H1 (cell line): ENCODE measurements around the gene GGA2. TPM values are rescaled to one million over a fixed set of nuclear protein-coding genes. Genes with fewer than 3 reads are reported as not detected.

Experiments
- CTCF ChIA-PET: fragments of 300-600 bp; sonication (Branson Sonifier 250); formaldehyde crosslinking; loops from one replicate; lab custom pipeline; 2021; ENCODE audit not compliant: partially characterized antibody; lab: Charles Lee
- POLR2A ChIA-PET: fragments of 300-600 bp; sonication (Branson Sonifier 250); formaldehyde crosslinking; loops from one replicate; lab custom pipeline; 2021; ENCODE audit warnings: inconsistent platforms; ENCODE audit not compliant: partially characterized antibody; lab: Charles Lee
- DNase-seq, 2 experiments: peaks; one replicate each; pipeline versions ENCODE4 v3.0.0 to v3.0.0-alpha.2; 2010 to 2022; ENCODE audit warnings: low spot score in 2 of 2, low read depth in 1 of 2, mixed read lengths in 1 of 2
- FAIRE-seq: peaks from 2 replicates; lab custom pipeline; 2011; peaks lifted over from hg19 to GRCh38; lab: Jason Lieb, UNC
- H2AFZ ChIP-seq: 2 replicates; pipeline ENCODE4 v1.8.1; 2012; ENCODE audit warnings: low read length, inconsistent platforms
- H2AK5ac ChIP-seq: 2 replicates; pipeline ENCODE4 v1.6.1; 2013; ENCODE audit warnings: low read depth, low read length
- H2BK120ac ChIP-seq: replicated peaks from 2 replicates; pipeline ENCODE3; 2013; ENCODE audit warnings: low read depth, low read length, inconsistent platforms
- H2BK12ac ChIP-seq: 2 replicates; pipeline ENCODE4 v1.6.1; 2013; ENCODE audit warnings: low read depth, low read length
- H2BK15ac ChIP-seq: 2 replicates; pipeline ENCODE4 v1.6.1; 2013; ENCODE audit warnings: low read length
- H2BK20ac ChIP-seq: 2 replicates; pipeline ENCODE4 v1.6.1; 2013; ENCODE audit warnings: low read length
- H2BK5ac ChIP-seq: 2 replicates; pipeline ENCODE4 v1.6.1; 2013; ENCODE audit warnings: low read depth, low read length
- H3K14ac ChIP-seq: 2 replicates; pipeline ENCODE4 v1.6.1; 2013; ENCODE audit warnings: inconsistent platforms; ENCODE audit not compliant: insufficient read length
- H3K18ac ChIP-seq: 2 replicates; pipeline ENCODE4 v1.6.1; 2013; ENCODE audit warnings: low read length; ENCODE audit errors: extremely low read depth
- H3K23ac ChIP-seq: 2 replicates; pipeline ENCODE4 v1.6.1; 2013; ENCODE audit warnings: inconsistent platforms; ENCODE audit not compliant: insufficient read length
- H3K23me2 ChIP-seq: 2 replicates; pipeline ENCODE4 v1.6.1; 2013; ENCODE audit warnings: low read depth, low read length
- H3K27ac ChIP-seq: 2 replicates; pipeline ENCODE4 v1.6.1; 2011; ENCODE audit warnings: low read depth, low read length, inconsistent platforms
- H3K27me3 ChIP-seq, 4 experiments: replicated peaks in 1 of 4; 1 replicate in 1 of 4; 2 replicates in 3 of 4; pipeline versions ENCODE4 v1.6.1 to v1.8.1; 2011 to 2013; ENCODE audit warnings: low read length in 3 of 4, mild to moderate bottlenecking in 3 of 4, inconsistent platforms in 2 of 4, mixed read lengths in 2 of 4, moderate library complexity in 1 of 4; ENCODE audit not compliant: control insufficient read depth in 3 of 4, insufficient read depth in 3 of 4; ENCODE audit errors: extremely low read depth in 1 of 4
- H3K36me3 ChIP-seq, 4 experiments: 2 replicates each; pipeline versions ENCODE4 v1.6.1 to v1.8.1; 2011 to 2013; ENCODE audit warnings: mild to moderate bottlenecking in 4 of 4, low read length in 3 of 4, moderate library complexity in 2 of 4, control low read depth in 1 of 4, inconsistent platforms in 1 of 4; ENCODE audit not compliant: insufficient read depth in 4 of 4, control insufficient read depth in 2 of 4
- H3K4ac ChIP-seq: replicated peaks from 2 replicates; pipeline ENCODE3; 2013; ENCODE audit warnings: low read length, low read depth, mixed read lengths, inconsistent platforms; ENCODE audit not compliant: insufficient read length
- H3K4me1 ChIP-seq, 4 experiments: replicated peaks in 1 of 4; 1 replicate in 1 of 4; 2 replicates in 3 of 4; pipeline versions ENCODE4 v1.6.1 to v1.8.1; 2011 to 2013; ENCODE audit warnings: low read length in 3 of 4, inconsistent platforms in 2 of 4, mixed read lengths in 1 of 4; ENCODE audit not compliant: insufficient read depth in 4 of 4, control insufficient read depth in 3 of 4
- H3K4me2 ChIP-seq, 2 experiments: 2 replicates each; pipeline versions ENCODE4 v1.6.1 to v1.8.1; 2011 to 2013; ENCODE audit warnings: low read depth in 2 of 2, low read length in 2 of 2, control low read depth in 1 of 2, inconsistent platforms in 1 of 2, mild to moderate bottlenecking in 1 of 2; ENCODE audit not compliant: insufficient read depth in 1 of 2
- H3K4me3 ChIP-seq, 4 experiments: fragments of 200-600, 300-600 bp in 1 of 4; sonication (generic), shearing (Covaris generic), sonication (Bioruptor Twin) in 1 of 4; 2 replicates each; pipeline versions ENCODE4 v1.5.1 to v1.8.1; 2011 to 2016; ENCODE audit warnings: low read length in 4 of 4, low read depth in 3 of 4, control low read depth in 2 of 4, inconsistent platforms in 2 of 4, mild to moderate bottlenecking in 2 of 4, mixed read lengths in 1 of 4, moderate library complexity in 1 of 4; ENCODE audit not compliant: insufficient read depth in 2 of 4; ENCODE audit errors: extremely low read depth in 1 of 4
- H3K56ac ChIP-seq: replicated peaks from 2 replicates; pipeline ENCODE3; 2013; ENCODE audit warnings: low read depth, mild to moderate bottlenecking, mixed read lengths, low read length, inconsistent platforms; ENCODE audit not compliant: insufficient read length
- H3K79me1 ChIP-seq: 2 replicates; pipeline ENCODE4 v1.6.1; 2013; ENCODE audit warnings: low read depth, low read length, control low read depth
- H3K79me2 ChIP-seq, 2 experiments: 2 replicates each; pipeline versions ENCODE4 v1.6.1 to v1.8.1; 2012 to 2013; ENCODE audit warnings: low read length in 2 of 2, mild to moderate bottlenecking in 2 of 2, inconsistent platforms in 1 of 2; ENCODE audit not compliant: insufficient read depth in 2 of 2, control insufficient read depth in 1 of 2
- H3K9ac ChIP-seq, 4 experiments: replicated peaks in 1 of 4; 1 replicate in 1 of 4; 2 replicates in 3 of 4; pipeline versions ENCODE4 v1.6.1 to v1.8.1; 2011 to 2013; ENCODE audit warnings: low read depth in 3 of 4, low read length in 3 of 4, control low read depth in 2 of 4, mild to moderate bottlenecking in 2 of 4, moderate library complexity in 2 of 4, inconsistent platforms in 1 of 4; ENCODE audit errors: extremely low read depth in 1 of 4
- H3K9me3 ChIP-seq, 2 experiments: 2 replicates each; pipeline versions ENCODE4 v1.6.1 to v1.8.1; 2012 to 2013; ENCODE audit warnings: mild to moderate bottlenecking in 2 of 2, moderate library complexity in 2 of 2, control low read depth in 1 of 2, inconsistent platforms in 1 of 2, low read depth in 1 of 2, low read length in 1 of 2, mixed read lengths in 1 of 2; ENCODE audit not compliant: insufficient read depth in 2 of 2
- H4K20me1 ChIP-seq, 2 experiments: replicated peaks in 1 of 2; 2 replicates each; pipeline versions ENCODE3 to v1.8.1; 2011 to 2013; ENCODE audit warnings: inconsistent platforms in 2 of 2, low read length in 2 of 2, mild to moderate bottlenecking in 1 of 2; ENCODE audit not compliant: insufficient read depth in 2 of 2, control insufficient read depth in 1 of 2
- H4K5ac ChIP-seq: 2 replicates; pipeline ENCODE4 v1.6.1; 2013; ENCODE audit warnings: low read length, low read depth, mixed read lengths, inconsistent platforms; ENCODE audit not compliant: insufficient read length
- H4K8ac ChIP-seq: 2 replicates; pipeline ENCODE4 v1.8.0; 2013; ENCODE audit warnings: mild to moderate bottlenecking, moderate library complexity, low read length, inconsistent platforms; ENCODE audit not compliant: insufficient read depth; ENCODE audit errors: extremely low read depth
- H4K91ac ChIP-seq: replicated peaks from 2 replicates; pipeline ENCODE3; 2013; ENCODE audit warnings: low read length, mixed read lengths, inconsistent platforms; ENCODE audit not compliant: insufficient read length
- ASH2L ChIP-seq: fragments of 200-600, 300-600 bp; sonication (generic); IDR thresholded peaks from one replicate; pipeline ENCODE4 v1.7.1; 2017; ENCODE audit warnings: low read length
- BACH1 ChIP-seq: IDR thresholded peaks from 2 replicates; pipeline ENCODE4 v1.6.1; 2012; ENCODE audit warnings: low read length, improper control_type of control experiment
- CBX8 ChIP-seq: fragments of 300-800, 300-1000 bp; sonication (generic); IDR thresholded peaks from 2 replicates; pipeline ENCODE4 v1.7.1; 2016; ENCODE audit warnings: low read depth, low read length, borderline replicate concordance
- CHD1 ChIP-seq: IDR thresholded peaks from 2 replicates; pipeline ENCODE4 v1.6.1; 2012; ENCODE audit warnings: low read depth, low read length, improper control_type of control experiment
- GABPA ChIP-seq: IDR thresholded peaks from 2 replicates; pipeline ENCODE4 v1.6.1; 2011; ENCODE audit warnings: mild to moderate bottlenecking, low read length, moderate library complexity, borderline replicate concordance; ENCODE audit not compliant: insufficient read depth
- GTF2F1 ChIP-seq: IDR thresholded peaks from 2 replicates; pipeline ENCODE4 v1.6.1; 2012; ENCODE audit warnings: low read depth, low read length, improper control_type of control experiment, borderline replicate concordance
- HDAC6 ChIP-seq: IDR thresholded peaks from one replicate; pipeline ENCODE4 v1.7.1; 2012; ENCODE audit warnings: low read depth, mild to moderate bottlenecking, inconsistent platforms, low read length, moderate library complexity
- SIX5 ChIP-seq: IDR thresholded peaks from 2 replicates; pipeline ENCODE4 v1.6.1; 2011; ENCODE audit warnings: mild to moderate bottlenecking, low read depth, low read length
- TAF7 ChIP-seq: optimal IDR thresholded peaks from 2 replicates; pipeline ENCODE3; 2011; ENCODE audit warnings: low read depth, mild to moderate bottlenecking, inconsistent platforms, low read length, moderate library complexity, borderline replicate concordance
- YY1 ChIP-seq: IDR thresholded peaks from 2 replicates; pipeline ENCODE4 v1.6.1; 2011; ENCODE audit warnings: low read depth, mild to moderate bottlenecking, low read length
- WGBS, 2 experiments: shearing (Covaris generic) in 1 of 2; methylation state at CpG; one replicate each; pipeline versions ENCODE4 v1.1.6 to v1.1.7; 2013 to 2015; ENCODE audit warnings: low lambda C conversion rate in 2 of 2, mixed read lengths in 2 of 2, inconsistent platforms in 1 of 2, low coverage in 1 of 2, missing lambda C conversion rate in 1 of 2; ENCODE audit not compliant: insufficient replicate concordance in 2 of 2, insufficient coverage in 1 of 2, insufficient read length in 1 of 2; ENCODE audit errors: extremely low coverage in 1 of 2, missing lambda C conversion rate in 1 of 2; 5-methylcytosine and 5-hydroxymethylcytosine counted together
- polyA plus RNA-seq, 7 experiments: library from polyadenylated mRNA; depleted of rRNA in 3 of 7; stranded (reverse) in 5 of 7; unstranded in 2 of 7; fragments of >200 nt in 5 of 7; fragments of 200-250 nt in 2 of 7; gene quantifications; 1 replicate in 5 of 7; 2 replicates in 1 of 7; 4 replicates in 1 of 7; pipeline versions ENCODE4 v1.2.1 to v1.2.3, GENCODE V29; 2011 to 2013; ENCODE audit warnings: missing spikeins in 2 of 7, mixed read lengths in 2 of 7
- total RNA-seq: library from RNA; stranded (reverse); fragmentation: NEBNext Ultra II Directional; extraction: Animal tissue kit (Norgen Biotek cat#: 25700); gene quantifications from 2 replicates; pipeline ENCODE4 v1.2.1, GENCODE V29; 2021
- TF ChIP-seq, protein P1 (sequence below): IDR thresholded peaks from 2 replicates; pipeline ENCODE4 v1.6.1; 2012; ENCODE audit warnings: inconsistent platforms
- TF ChIP-seq, protein P2 (sequence below): IDR thresholded peaks from 2 replicates; pipeline ENCODE4 v1.6.1; 2011; ENCODE audit warnings: low read length, improper control_type of control experiment

Gene GGA2
- total and polyA plus RNA-seq, 2 of the 8 experiments (the other 6 are each of a cell fraction or from before 2014, with no cell fraction given) = 65.8 to 114 TPM

DNA sequence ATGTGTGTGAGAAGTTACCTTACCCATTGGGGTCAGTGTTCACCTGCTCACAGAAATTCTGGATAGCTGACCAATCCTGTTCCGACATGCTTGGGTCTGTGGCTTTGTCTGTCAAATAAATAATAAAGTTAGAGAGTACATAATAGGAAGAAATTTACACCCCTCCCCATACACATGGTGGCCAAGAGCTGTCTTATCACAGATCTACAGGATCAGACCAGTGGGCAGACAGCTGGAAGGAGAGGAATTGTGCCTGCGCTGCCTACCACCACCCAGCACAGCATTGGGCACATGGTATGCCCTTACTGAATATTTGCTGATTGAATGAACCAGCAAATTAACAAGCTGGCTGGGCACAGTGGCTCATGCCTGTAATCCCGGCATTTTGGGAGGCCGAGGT lies 14.6 kb downstream of the GGA2 start:
- Histone ChIP-seq H2AFZ (no peak overlapping the region), H3K23me2 (no peaks in the 10 kb centered on the region), H3K27me3 (no peaks in the 10 kb centered on the region), H4K91ac (no peak overlapping the region), H3K14ac (no peak overlapping the region), H3K79me2 (peaks cover 0 to 48% of the 10 kb centered on the region in 2 experiments; a peak in 3 of 4 replicates), H3K9ac (no peak overlapping the region), H3K27ac (no peak overlapping the region), H3K4ac (no peak overlapping the region), H3K23ac (no peak overlapping the region), H2BK15ac (no peak overlapping the region), H2BK5ac (no peak overlapping the region), H3K9me3 (no peaks in the 10 kb centered on the region), H3K4me2 (no peak overlapping the region), H4K8ac (no peak overlapping the region), H3K36me3 (peaks cover 26 to 49% (median 43%) of the 10 kb centered on the region in 4 experiments), H4K20me1 (peaks cover 23 to 31% of the 10 kb centered on the region in 2 experiments), H2BK120ac (no peak overlapping the region), H2AK5ac (no peak overlapping the region), H3K4me1 (peaks cover 0 to 6% (median 3%) of the 10 kb centered on the region in 4 experiments; a peak in 3 of 7 replicates), H3K18ac (no peak overlapping the region), H2BK12ac (no peak overlapping the region), H3K79me1 (peaks cover 10% of the 10 kb centered on the region; the same call in 1 of the 2 replicates), H4K5ac (no peak overlapping the region), H2BK20ac (no peak overlapping the region), H3K4me3 (no peak overlapping the region), H3K56ac (no peak overlapping the region)
- POLR2A ChIA-PET = interaction anchor here (1.0 to 8.6 kb wide), 4 partner anchors 9 to 13 kb away, joined by 3 to 63 read pairs (median 4); partner anchors contain the start of gene GGA2
- CTCF ChIA-PET = interaction anchor here (0.7 to 0.8 kb wide), 2 partner anchors 49 to 62 kb away, joined by 3 read pairs; partner anchors contain the start of genes EARS2 and UBFD1
- DNase-seq = no peak
- 96% methylated on average over 4 of the region's 4 CpGs; no CpG with 5 or more reads in 1 of the 2 experiments for WGBS, 2 experiments
- no peak for FAIRE-seq
- TF ChIP-seq CHD1 (no peak), GTF2F1 (no peak), BACH1 (no peak), YY1 (no peak), SIX5 (no peak), GABPA (no peak), CBX8 (no peak), HDAC6 (no peak), ASH2L (no peak), TAF7 (no peak)
- TF ChIP-seq, protein P1, sequence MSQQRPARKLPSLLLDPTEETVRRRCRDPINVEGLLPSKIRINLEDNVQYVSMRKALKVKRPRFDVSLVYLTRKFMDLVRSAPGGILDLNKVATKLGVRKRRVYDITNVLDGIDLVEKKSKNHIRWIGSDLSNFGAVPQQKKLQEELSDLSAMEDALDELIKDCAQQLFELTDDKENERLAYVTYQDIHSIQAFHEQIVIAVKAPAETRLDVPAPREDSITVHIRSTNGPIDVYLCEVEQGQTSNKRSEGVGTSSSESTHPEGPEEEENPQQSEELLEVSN = no peak
- TF ChIP-seq, protein P2, sequence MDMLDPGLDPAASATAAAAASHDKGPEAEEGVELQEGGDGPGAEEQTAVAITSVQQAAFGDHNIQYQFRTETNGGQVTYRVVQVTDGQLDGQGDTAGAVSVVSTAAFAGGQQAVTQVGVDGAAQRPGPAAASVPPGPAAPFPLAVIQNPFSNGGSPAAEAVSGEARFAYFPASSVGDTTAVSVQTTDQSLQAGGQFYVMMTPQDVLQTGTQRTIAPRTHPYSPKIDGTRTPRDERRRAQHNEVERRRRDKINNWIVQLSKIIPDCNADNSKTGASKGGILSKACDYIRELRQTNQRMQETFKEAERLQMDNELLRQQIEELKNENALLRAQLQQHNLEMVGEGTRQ = no peak
